BE2C (cell line): ENCODE measurements around the gene CDK15.
"Not testable (repeated sequence)": the region's sequence is repeated elsewhere in the genome, so short reads cannot be mapped to it uniquely, and the experiment has no call there.

Source experiments
- DNase-seq: peaks from one replicate; pipeline ENCODE4 v3.0.0-alpha.2; 2020
- H3K27me3 ChIP-seq: fragments of 250-450 bp; sonication (Bioruptor Pico); 2 replicates; pipeline ENCODE4 v1.5.1; 2020; ENCODE audit warnings: mild to moderate bottlenecking
- H3K36me3 ChIP-seq: fragments of 250-450 bp; sonication (Bioruptor Pico); 2 replicates; pipeline ENCODE4 v1.5.1; 2020; ENCODE audit warnings: mild to moderate bottlenecking
- H3K4me1 ChIP-seq: fragments of 250-450 bp; sonication (Bioruptor Pico); 2 replicates; pipeline ENCODE4 v1.5.1; 2020
- H3K4me3 ChIP-seq: 2 replicates; pipeline ENCODE4 v1.5.1; 2011; ENCODE audit warnings: low read depth, low read length
- H3K9me3 ChIP-seq: fragments of 250-450 bp; sonication (Bioruptor Pico); 2 replicates; pipeline ENCODE4 v1.5.1; 2020
- CTCF ChIP-seq: IDR thresholded peaks from 2 replicates; pipeline ENCODE4 v1.5.1; 2012; ENCODE audit warnings: mild to moderate bottlenecking, low read depth, low read length

Gene CDK15

DNA sequence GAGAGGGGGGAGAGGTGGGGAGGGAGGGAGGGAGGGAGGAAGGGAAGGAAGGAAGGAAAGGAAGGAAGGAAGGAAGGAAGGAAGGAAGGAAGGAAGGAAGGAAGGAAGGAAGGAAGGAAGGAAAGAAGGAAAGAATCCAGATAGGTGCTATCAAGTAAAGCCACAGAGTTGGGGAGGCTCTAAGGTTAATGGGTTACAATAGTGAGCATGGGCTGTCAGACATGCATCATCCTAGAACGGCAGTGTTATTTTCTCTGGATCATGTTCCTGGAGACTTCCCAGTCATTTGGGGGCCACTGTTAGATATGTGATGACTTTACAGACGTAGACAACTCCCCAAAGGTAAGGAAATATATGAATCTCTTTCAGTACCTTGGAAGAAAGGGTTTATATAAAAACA, 31.1 kb downstream of the CDK15 start:
- Histone ChIP-seq H3K36me3 (no peaks in the 10 kb centered on the region; the same call in 1 of the 2 replicates), H3K4me3 (no peak overlapping the region), H3K4me1 (no peaks in the 10 kb centered on the region), H3K27me3 (no peaks in the 10 kb centered on the region), H3K9me3 (no peaks in the 10 kb centered on the region)
- DNase-seq: no peak
- no peak for TF ChIP-seq CTCF

GRCh38 chr2:201837824-201838431, 31.6 kb downstream of the CDK15 start:
- Histone ChIP-seq H3K9me3 (no peaks in the 10 kb centered on the region), H3K27me3 (no peaks in the 10 kb centered on the region), H3K4me3 (no peak overlapping the region), H3K4me1 (no peaks in the 10 kb centered on the region), H3K36me3 (no peaks in the 10 kb centered on the region; the same call in 1 of the 2 replicates)
- no peak for DNase-seq
- TF ChIP-seq CTCF: no peak

GRCh38 chr2:201839727-201840126, 33.4 kb downstream of the CDK15 start:
- no peaks in the 10 kb centered on the region for H3K4me1 ChIP-seq
- DNase-seq: no peak
- TF ChIP-seq CTCF: no peak
- no peaks in the 10 kb centered on the region; the same call in 1 of the 2 replicates for H3K36me3 ChIP-seq
- no peak overlapping the region for H3K4me3 ChIP-seq
- H3K9me3 ChIP-seq: no peaks in the 10 kb centered on the region
- H3K27me3 ChIP-seq: no peaks in the 10 kb centered on the region

- H3K27me3 ChIP-seq: no peaks in the 10 kb centered on the region
- H3K4me3 ChIP-seq: no peak overlapping the region
- no peaks in the 10 kb centered on the region for H3K9me3 ChIP-seq
- H3K36me3 ChIP-seq: no peaks in the 10 kb centered on the region; the same call in 1 of the 2 replicates
- no peak for TF ChIP-seq CTCF
- H3K4me1 ChIP-seq: no peaks in the 10 kb centered on the region
- no peak for DNase-seq
These were observed 34.4 kb downstream of the CDK15 start for GRCh38 chr2:201840726-201841125.

GRCh38 chr2:201842131-201842860, 36.0 kb downstream of the CDK15 start:
- DNase-seq: no peak
- Histone ChIP-seq H3K9me3 (no peaks in the 10 kb centered on the region), H3K4me1 (no peaks in the 10 kb centered on the region), H3K36me3 (no peaks in the 10 kb centered on the region; the same call in 1 of the 2 replicates), H3K4me3 (no peak overlapping the region), H3K27me3 (no peaks in the 10 kb centered on the region)
- TF ChIP-seq CTCF: no peak

DNA sequence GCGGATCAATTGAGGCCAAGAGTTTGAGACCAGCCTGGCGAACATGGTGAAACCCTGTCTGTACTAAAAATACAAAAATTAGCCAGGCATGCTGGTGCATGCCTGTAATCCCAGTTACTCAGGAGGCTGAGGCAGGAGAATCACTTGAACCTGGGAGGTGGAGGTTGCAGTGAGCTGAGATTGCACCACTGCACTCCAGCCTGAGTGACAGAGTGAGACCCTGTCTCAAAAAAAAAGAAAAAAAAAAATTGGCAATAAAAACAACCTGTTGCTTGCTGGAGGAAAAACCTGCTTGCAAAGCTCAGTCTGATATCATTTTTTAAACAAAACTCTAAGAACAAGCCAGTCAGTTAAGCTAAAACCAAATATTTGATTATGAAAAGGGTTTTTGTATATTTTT, 38.6 kb downstream of the CDK15 start:
- DNase-seq, H3K9me3 ChIP-seq, H3K4me1 ChIP-seq, H3K4me3 ChIP-seq, H3K36me3 ChIP-seq, H3K27me3 ChIP-seq: not testable (repeated sequence)
